SK-N-MC (cell line): ENCODE results near the gene LRIG1.

Experiments
- DNase-seq: peaks from one replicate; pipeline ENCODE4 v3.0.0-alpha.2; 2011; ENCODE audit warnings: low read depth, low spot score
- H3K27ac ChIP-seq: fragments of 200-600 bp; sonication (generic); 2 replicates; pipeline ENCODE4 v1.5.1; 2016; ENCODE audit warnings: mixed run types
- H3K36me3 ChIP-seq: fragments of 200-600 bp; sonication (generic); 2 replicates; pipeline ENCODE4 v1.6.1; 2017; ENCODE audit warnings: antibody characterized with exemption, low read length, mixed read lengths; ENCODE audit not compliant: insufficient read depth
- H3K4me3 ChIP-seq: fragments of 200-600 bp; sonication (generic); 2 replicates; pipeline ENCODE4 v1.5.1; 2016
- H3K9ac ChIP-seq: fragments of 200-600 bp; sonication (generic); 2 replicates; pipeline ENCODE4 v1.8.0; 2017; ENCODE audit warnings: mixed run types, mixed read lengths; ENCODE audit not compliant: insufficient read length
- H3K9me3 ChIP-seq: fragments of 200-600 bp; sonication (generic); 2 replicates; pipeline ENCODE4 v1.6.1; 2017; ENCODE audit warnings: low read depth, mild to moderate bottlenecking, antibody characterized with exemption, low read length, moderate library complexity, mixed read lengths
- EZH2 ChIP-seq: fragments of 200-600 bp; sonication (generic); IDR thresholded peaks from one replicate; pipeline ENCODE4 v1.6.1; 2017; ENCODE audit warnings: antibody characterized with exemption
- FOXP2 ChIP-seq: optimal IDR thresholded peaks from 2 replicates; pipeline ENCODE3; 2011; ENCODE audit warnings: mild to moderate bottlenecking, moderate library complexity; ENCODE audit not compliant: insufficient read depth; ENCODE audit errors: extremely low read length, control extremely low read depth
- POLR2AphosphoS5 ChIP-seq: IDR thresholded peaks from 2 replicates; pipeline ENCODE4 v1.6.1; 2012; ENCODE audit warnings: mild to moderate bottlenecking, low read depth, low read length, borderline replicate concordance

The LRIG1 gene

GRCh38 chr3:66433522-66433782, 67.4 kb downstream of the LRIG1 start:
- no peaks in the 10 kb centered on the region for H3K9me3 ChIP-seq

GRCh38 chr3:66432767-66433521, 67.9 kb downstream of the LRIG1 start:
- no peak for DNase-seq
- H3K36me3 ChIP-seq: no peaks in the 10 kb centered on the region

More at GRCh38 chr3:66433522-66433782, 67.4 kb downstream of the LRIG1 start:
- H3K27ac ChIP-seq: no peak overlapping the region
- no peaks in the 10 kb centered on the region for H3K36me3 ChIP-seq
- no peak for DNase-seq
- H3K9ac ChIP-seq: no peak overlapping the region
- no peak for TF ChIP-seq FOXP2
- TF ChIP-seq POLR2AphosphoS5: no peak
- no peak for TF ChIP-seq EZH2
- H3K4me3 ChIP-seq: no peak overlapping the region

DNA sequence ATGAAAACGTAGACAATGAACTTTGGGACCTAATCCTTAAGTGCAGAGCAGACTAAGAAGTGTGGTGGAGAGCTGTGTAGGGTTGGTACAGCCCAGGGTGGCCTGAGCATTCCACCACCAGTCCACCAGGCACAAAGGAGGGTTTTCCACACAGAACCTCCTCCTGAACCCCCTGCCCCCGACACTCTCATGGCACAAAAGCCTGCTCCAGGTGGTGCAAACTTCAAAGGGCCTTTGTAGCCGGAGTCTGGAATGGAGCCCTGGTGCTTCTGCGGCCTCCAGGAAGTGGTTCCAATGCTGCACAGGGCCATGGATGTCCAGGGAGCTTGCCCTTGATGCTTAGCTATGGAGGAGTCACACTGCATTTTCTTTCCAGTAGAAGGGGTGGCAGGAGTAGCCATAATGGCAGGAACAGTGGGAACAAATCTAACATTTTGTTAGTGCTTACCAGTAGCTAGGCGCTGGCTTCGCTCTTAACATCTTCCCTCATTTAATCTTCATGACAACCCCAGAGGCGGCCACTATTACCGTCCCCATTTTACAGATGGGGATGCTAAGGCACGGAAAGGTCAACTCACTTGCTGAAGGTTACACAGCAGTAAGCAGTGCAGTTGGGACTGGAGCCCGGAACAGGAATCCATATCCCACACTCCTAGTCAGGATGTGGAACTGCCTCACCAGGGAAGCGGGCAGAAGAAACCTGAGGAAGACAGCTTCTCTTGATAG, 68.6 kb downstream of the LRIG1 start:
- no peak for TF ChIP-seq EZH2
- no peak for TF ChIP-seq FOXP2
- TF ChIP-seq POLR2AphosphoS5: no peak
- Histone ChIP-seq H3K27ac (no peak overlapping the region), H3K9ac (no peak overlapping the region), H3K36me3 (no peaks in the 10 kb centered on the region), H3K4me3 (no peak overlapping the region), H3K9me3 (no peaks in the 10 kb centered on the region)
- DNase-seq: no peak

More at GRCh38 chr3:66432767-66433521, 67.9 kb downstream of the LRIG1 start:
- Histone ChIP-seq H3K27ac (no peak overlapping the region), H3K9me3 (no peaks in the 10 kb centered on the region), H3K9ac (no peak overlapping the region), H3K4me3 (no peak overlapping the region)
- TF ChIP-seq FOXP2 (no peak), EZH2 (no peak), POLR2AphosphoS5 (no peak)

GRCh38 chr3:66431494-66431893, 69.3 kb downstream of the LRIG1 start:
- Histone ChIP-seq H3K36me3 (no peaks in the 10 kb centered on the region), H3K9me3 (no peaks in the 10 kb centered on the region), H3K9ac (no peak overlapping the region), H3K27ac (no peak overlapping the region), H3K4me3 (no peak overlapping the region)
- no peak for DNase-seq
- TF ChIP-seq EZH2 (no peak), FOXP2 (no peak), POLR2AphosphoS5 (no peak)

DNA sequence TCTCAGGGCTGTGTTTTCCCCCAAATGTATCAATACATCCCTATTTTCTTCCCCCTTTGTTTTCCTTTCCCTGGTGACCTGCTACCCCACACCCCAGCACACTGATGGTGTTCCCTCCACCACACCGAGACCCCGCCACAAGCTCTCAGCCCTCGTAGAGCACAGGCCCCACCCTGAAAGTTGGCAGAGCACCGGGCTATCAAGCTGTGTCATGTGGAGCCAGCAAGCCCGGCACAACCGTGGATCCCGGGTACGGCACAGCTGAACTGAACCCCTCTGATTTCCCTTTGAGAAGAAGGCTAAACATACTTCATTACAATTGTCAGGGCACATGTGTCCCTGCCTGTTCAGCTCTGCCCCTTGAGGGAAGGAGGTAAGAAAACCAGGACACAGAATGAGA, 69.9 kb downstream of the LRIG1 start:
- Histone ChIP-seq H3K9me3 (no peaks in the 10 kb centered on the region), H3K36me3 (no peaks in the 10 kb centered on the region), H3K9ac (no peak overlapping the region), H3K27ac (no peak overlapping the region), H3K4me3 (no peak overlapping the region)
- DNase-seq: no peak
- TF ChIP-seq POLR2AphosphoS5: no peak
- no peak for TF ChIP-seq FOXP2
- no peak for TF ChIP-seq EZH2

GRCh38 chr3:66428733-66429132, 72.1 kb downstream of the LRIG1 start:
- no peak for DNase-seq
- no peak overlapping the region for H3K27ac ChIP-seq

GRCh38 chr3:66427951-66428474, 72.8 kb downstream of the LRIG1 start:
- DNase-seq: no peak
- no peaks in the 10 kb centered on the region for H3K9me3 ChIP-seq
- H3K27ac ChIP-seq: no peak overlapping the region
- no peak overlapping the region for H3K9ac ChIP-seq
- no peak for TF ChIP-seq FOXP2
- TF ChIP-seq EZH2: no peak
- no peak for TF ChIP-seq POLR2AphosphoS5
- no peaks in the 10 kb centered on the region for H3K36me3 ChIP-seq
- no peak overlapping the region for H3K4me3 ChIP-seq

More at GRCh38 chr3:66428733-66429132, 72.1 kb downstream of the LRIG1 start:
- Histone ChIP-seq H3K4me3 (no peak overlapping the region), H3K9ac (no peak overlapping the region), H3K9me3 (no peaks in the 10 kb centered on the region), H3K36me3 (no peaks in the 10 kb centered on the region)
- TF ChIP-seq FOXP2 (no peak), EZH2 (no peak), POLR2AphosphoS5 (no peak)

DNA sequence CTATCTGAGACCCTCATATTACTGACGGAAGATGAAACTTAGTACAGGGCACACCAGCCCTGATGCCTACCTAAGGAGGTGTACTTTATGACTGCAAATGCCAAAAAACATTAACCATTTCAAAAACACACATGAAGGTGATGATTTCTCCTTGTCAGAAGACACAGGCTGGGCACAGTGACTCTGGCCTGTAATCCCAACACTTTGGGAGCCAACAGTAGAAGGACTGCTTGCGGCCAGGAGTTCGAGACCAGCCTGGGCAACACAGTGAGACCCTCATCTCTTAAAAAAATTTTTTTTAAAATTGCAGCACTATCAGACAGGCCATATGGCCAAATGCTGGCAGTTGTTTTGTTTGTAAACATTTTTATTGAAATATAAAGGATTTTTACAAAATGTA, 73.5 kb downstream of the LRIG1 start:
- TF ChIP-seq FOXP2 (no peak), EZH2 (no peak), POLR2AphosphoS5 (no peak)
- no peak for DNase-seq
- no peak overlapping the region for H3K9ac ChIP-seq
- H3K9me3 ChIP-seq: no peaks in the 10 kb centered on the region
- H3K27ac ChIP-seq: no peak overlapping the region
- H3K36me3 ChIP-seq: no peaks in the 10 kb centered on the region
- H3K4me3 ChIP-seq: no peak overlapping the region
